PC-9 (cell line): ENCODE data around the gene C2orf42.
"Not testable (repeated sequence)": the region's sequence is repeated elsewhere in the genome, so short reads cannot be mapped to it uniquely, and the experiment has no call there.

Experiments
- CTCF ChIP-seq: fragments of 200-600 bp; sonication (generic); conservative IDR thresholded peaks from 2 replicates; pipeline ENCODE4 v1.6.1; 2017; ENCODE audit warnings: mixed run types, antibody characterized with exemption, mild to moderate bottlenecking, moderate library complexity
- EZH2 ChIP-seq: fragments of 200-600 bp; sonication (generic); IDR thresholded peaks from 2 replicates; pipeline ENCODE4 v1.8.0; 2017; ENCODE audit warnings: antibody characterized with exemption, low read depth

- TF ChIP-seq CTCF, EZH2: not testable (repeated sequence)
Observed at GRCh38 chr2:70106138-70106537, 84.7 kb downstream of the C2orf42 start.
